HG03460 (cell line): ENCODE data around the gene PCSK2.
"Not testable (repeated sequence)": the region's sequence is repeated elsewhere in the genome, so short reads cannot be mapped to it uniquely, and the experiment has no call there.

Experiments used
- ATAC-seq: cut with Tn5 transposase; IDR thresholded peaks from one replicate; pipeline ENCODE4 v1.9.1; 2021; ENCODE audit not compliant: unreplicated experiment

Gene PCSK2, protein sequence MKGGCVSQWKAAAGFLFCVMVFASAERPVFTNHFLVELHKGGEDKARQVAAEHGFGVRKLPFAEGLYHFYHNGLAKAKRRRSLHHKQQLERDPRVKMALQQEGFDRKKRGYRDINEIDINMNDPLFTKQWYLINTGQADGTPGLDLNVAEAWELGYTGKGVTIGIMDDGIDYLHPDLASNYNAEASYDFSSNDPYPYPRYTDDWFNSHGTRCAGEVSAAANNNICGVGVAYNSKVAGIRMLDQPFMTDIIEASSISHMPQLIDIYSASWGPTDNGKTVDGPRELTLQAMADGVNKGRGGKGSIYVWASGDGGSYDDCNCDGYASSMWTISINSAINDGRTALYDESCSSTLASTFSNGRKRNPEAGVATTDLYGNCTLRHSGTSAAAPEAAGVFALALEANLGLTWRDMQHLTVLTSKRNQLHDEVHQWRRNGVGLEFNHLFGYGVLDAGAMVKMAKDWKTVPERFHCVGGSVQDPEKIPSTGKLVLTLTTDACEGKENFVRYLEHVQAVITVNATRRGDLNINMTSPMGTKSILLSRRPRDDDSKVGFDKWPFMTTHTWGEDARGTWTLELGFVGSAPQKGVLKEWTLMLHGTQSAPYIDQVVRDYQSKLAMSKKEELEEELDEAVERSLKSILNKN

GRCh38 chr20:17226410-17227218 is at the start of gene PCSK2:
Gene PCSK2, plus strand, starts transcription at chr20:17227040. Its CDS starts 266 bp downstream, at chr20:17227306.
- ATAC-seq = no peak

DNA sequence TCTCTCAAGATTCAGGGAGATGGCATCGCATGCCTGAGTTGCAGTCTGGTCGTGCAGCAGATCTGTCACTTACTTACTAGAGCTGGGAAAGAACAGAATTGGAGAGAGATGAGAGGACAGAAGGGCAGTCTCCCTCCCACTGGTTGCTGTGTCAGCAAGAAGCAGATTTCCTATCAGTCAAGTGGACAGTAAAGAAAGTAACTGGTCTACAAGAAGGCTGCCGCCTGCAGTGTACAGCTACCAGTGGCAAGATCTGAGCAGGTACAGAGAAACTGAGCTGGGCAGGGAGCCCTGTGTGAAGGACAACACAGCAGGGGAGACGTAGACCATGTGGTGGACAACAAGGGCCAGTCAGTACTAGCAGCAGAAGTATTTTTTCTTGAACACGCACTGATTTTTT is 49.5 kb upstream of the PCSK2 start:
- ATAC-seq = no peak

DNA sequence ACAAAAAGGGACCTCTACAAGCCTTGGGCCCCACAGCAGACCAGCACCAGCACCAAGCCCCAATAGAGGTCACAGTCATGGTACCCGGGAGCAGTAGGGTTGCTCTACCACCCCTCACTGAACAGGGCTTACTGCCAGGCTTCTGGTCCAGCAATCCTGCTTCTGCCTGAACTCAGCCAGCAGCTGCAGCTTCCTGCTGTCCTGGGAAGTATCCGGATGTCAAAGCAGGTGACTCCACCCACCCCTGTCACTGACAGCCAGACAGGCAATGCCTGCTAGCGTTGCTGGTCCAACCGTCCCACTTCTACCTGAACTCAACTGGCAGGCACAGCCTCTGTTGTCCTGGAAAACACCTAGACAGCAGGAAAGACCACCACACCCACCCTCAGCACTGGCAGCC is 47.0 kb upstream of the PCSK2 start:
- no peak for ATAC-seq

GRCh38 chr20:17189976-17190695 is 36.7 kb upstream of the PCSK2 start:
- no peak for ATAC-seq

- no peak for ATAC-seq
These were observed 29.8 kb upstream of the PCSK2 start for GRCh38 chr20:17197041-17197440.

GRCh38 chr20:17202030-17202429 is 24.8 kb upstream of the PCSK2 start:
- no peak for ATAC-seq

GRCh38 chr20:17202673-17203072 is 24.2 kb upstream of the PCSK2 start:
- ATAC-seq = no peak

DNA sequence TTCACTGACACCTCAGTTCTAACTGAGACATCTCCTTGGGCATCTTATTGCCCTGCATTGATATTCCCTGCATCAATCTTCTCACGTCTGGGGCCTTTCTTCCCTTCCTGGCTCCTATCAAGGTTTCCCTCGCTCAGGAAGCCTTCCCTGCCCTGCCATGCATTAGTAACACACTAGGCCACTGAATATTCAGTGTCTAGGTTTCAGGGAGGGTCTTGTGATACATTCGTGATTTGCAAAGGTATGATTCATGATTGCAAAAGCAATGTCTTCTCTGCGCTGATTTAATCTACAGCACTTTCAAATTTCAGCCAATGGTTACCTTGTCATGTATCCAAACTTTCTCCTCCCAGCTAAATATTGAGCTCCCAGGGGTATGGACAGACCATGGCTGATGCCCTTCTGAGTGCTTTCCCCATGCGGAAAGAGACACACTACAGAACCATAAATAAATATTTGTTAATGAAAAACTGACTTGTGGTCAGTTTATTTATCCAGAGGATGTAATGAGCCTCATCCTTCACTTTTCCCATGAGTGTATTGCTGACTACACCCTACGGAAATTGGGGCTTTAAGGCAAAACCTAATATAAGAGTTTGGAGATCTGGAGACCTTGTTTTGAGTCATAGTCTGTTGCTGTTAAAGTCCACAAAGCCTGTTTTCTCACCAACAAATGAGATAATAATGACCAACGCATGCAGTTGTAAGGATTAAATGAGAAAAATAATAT is 21.6 kb upstream of the PCSK2 start:
- ATAC-seq = no peak

DNA sequence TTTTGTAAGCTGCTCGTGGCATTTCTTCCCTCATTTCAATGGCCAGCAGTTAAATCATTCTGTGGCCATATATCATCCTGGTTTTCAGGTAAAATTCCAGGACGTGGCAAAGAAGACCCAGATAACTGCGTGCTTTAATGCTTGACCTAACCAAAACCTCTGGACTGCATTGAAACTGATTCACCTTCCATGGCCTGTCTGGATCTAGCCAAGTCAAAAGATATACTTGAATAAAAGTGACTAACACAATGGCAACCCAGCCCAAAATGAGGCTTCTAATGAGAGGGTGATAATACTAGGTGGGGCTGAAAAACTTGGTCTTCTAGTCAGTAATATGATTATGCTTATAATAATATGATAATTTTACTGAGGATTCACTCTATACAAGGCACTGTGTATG is 16.5 kb upstream of the PCSK2 start:
- no peak for ATAC-seq

- no peak for ATAC-seq
These were observed 15.9 kb upstream of the PCSK2 start for GRCh38 chr20:17210983-17211382.

DNA sequence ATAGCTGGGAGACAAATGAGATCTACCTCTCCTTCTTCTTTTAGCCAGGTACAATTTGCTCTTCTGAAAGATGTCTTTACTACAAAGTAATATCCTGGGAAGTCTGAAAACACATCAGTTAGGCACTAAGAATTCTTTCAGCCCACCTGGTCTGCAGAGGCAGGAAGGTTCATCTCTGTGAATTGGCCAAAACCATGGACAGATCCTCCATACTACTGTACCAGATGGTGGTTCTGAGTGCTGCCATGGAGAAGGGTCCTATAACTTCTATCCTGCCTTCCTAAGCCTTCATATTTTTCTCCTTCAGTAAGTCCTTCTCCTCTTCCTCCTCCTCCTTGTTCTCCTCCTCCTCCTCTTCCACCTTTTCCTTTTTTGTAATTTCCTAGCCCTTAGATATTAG is 11.7 kb upstream of the PCSK2 start:
- ATAC-seq = no peak

DNA sequence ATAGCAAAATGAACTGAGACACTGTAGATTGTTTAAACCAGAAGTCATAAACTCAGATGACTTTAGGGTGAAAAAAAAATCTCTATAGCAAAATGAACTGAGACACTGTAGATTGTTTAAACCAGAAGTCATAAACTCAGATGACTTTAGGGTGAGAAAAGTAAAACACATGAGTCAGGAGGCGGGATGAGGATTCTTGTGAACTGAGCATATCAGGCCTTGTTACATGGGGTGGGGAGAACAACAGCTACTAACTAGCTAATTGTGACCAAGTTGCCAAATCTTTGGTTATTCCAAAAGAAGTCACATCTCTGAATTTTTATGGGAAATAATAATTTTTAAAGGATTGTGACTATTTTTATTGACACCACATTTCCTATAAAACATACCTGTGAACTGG is 7.0 kb upstream of the PCSK2 start:
- not testable (repeated sequence) for ATAC-seq

GRCh38 chr20:17223553-17223952 is 3.3 kb upstream of the PCSK2 start:
- ATAC-seq = no peak

DNA sequence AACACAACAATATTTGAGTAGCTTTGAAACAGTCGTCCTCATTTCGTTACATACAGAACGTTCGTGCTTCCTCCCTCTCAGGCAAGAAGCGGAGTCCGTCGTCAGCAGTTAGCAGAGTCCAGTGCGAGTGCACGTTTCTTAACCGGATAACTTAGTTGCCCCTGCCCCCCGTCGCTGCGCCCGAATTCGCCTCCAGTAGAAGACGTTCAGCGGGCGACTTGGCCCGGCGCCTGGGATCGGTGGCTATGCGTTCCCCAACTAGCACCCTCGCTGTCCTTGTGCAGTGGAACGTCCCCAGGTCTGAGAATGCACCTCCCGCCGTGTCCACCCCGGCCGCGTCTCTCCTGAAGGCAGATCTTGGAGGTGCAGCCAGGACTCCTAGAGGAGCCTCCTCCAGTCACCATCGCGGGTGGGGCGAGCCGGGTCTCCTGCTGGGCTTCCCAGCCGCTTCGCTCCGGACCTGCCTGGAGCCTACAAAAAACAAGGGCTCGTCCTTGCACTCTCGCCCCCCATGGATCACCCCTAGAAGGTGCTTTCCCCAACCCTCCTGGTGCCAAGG is 910 bp upstream of the PCSK2 start:
- ATAC-seq = no peak

- ATAC-seq = no peak
These were observed 357 bp downstream of the PCSK2 start for GRCh38 chr20:17227219-17227575.

DNA sequence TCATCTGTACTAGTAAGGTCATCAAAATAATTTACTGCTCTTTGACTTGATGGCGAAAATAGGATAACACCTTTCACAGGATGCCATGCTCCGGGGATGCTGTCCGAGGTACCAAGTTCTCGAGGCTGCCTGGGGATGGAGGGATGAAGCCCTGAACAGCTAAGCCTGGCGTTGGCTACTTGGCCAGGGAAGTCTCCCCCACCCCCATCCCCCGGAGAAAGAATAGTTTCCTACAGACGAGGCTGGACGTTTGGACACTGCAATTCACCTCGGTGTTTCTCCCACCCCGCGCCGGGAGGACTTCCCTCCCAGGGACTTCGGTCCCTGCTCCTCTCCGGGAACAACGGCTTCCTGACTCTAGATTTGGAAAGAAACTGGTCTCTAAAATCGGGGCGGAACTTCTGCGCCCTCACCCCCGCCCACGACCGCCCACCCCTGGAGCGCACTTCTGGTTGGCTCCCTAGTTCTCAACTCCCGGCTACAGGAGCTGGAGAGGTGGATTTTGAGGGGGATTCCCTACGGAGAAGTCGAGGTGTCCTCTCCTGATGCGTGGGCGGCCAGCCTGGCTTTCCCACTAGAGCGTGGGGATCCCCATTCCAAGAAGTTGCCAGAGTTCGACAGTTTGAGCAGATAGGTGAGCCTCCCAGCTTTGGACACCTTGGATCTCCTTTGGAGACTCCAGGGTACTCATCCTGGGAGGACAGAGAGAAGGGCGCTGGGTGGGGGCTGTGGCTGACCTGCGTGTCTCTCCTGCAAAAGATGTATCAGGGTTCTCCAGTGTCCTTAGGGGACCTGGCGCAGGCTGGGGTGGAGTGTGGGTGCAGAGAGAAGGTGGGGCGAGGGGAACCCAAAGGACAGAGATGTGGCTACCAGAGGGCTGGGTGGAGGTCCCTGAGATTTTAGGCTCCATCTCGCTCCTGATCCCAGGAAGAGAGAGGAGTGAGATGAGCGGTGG is 1.1 kb downstream of the PCSK2 start:
- no peak for ATAC-seq

GRCh38 chr20:17228624-17229061 is 1.8 kb downstream of the PCSK2 start:
- no peak for ATAC-seq

DNA sequence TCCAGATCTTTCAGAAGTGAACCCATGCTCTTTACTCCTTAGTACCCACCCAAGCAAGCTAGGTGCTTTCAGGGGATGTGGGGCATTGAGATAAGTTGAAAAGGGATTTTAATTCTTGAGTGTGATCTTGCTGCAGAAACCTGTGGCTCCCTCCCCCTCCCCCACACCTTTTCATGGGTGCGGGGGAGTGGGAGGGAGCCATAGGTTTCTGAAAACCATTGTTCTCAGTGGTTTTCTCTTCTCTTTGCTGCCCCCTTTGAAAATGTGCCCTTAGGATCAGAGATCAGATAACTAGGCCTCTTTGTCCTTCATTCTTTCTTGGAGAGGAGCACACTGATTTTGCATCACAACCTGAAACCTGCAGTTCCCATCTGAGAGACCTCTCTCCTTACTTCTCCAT is 2.4 kb downstream of the PCSK2 start:
- ATAC-seq = no peak

DNA sequence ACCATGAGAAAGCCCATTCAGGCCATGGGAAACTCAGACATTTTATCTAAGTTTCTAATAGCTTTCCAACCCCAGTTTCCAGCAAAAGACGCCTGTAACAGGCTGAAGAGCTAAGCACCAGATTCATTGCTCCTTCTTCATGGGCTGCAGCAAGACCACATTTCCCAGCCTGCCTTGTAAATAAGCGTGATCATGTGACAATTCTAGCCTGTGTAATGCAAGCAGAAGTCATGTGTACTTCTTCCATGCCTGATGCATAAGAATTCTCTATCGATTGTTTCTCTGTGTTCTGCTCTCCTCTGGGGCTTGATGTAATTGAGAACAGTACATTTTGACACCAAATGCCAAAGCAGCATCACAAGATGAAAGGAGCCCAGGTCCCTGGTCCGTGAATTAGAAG is 6.8 kb downstream of the PCSK2 start:
- no peak for ATAC-seq
